Activated effector memory CD4-positive, alpha-beta T cell treated with anti-CD3 and anti-CD28 coated beads, Interleukin-2, amount 50 U/mL, for 16 hours (primary cell): Measurements from ENCODE around the gene GLYATL1B.
"Not testable (repeated sequence)": the region's sequence is repeated elsewhere in the genome, so short reads cannot be mapped to it uniquely, and the experiment has no call there.

Experiments
- DNase-seq: peaks from one replicate; pipeline ENCODE4 v3.0.0-alpha.2; 2020

Gene GLYATL1B

GRCh38 chr11:59086007-59086406 is at the start of gene GLYATL1B:
Gene GLYATL1B, plus strand, starts transcription at chr11:59086307. Its CDS starts 0 bp downstream, at chr11:59086307.
- DNase-seq: not testable (repeated sequence)

- not testable (repeated sequence) for DNase-seq
Measured at GRCh38 chr11:59036542-59036941, 49.6 kb upstream of the GLYATL1B start.

- DNase-seq: not testable (repeated sequence)
Measured at GRCh38 chr11:59037434-59037833, 48.7 kb upstream of the GLYATL1B start.

GRCh38 chr11:59040607-59041006 is 45.5 kb upstream of the GLYATL1B start:
- no peak for DNase-seq

GRCh38 chr11:59051383-59051782 is 34.7 kb upstream of the GLYATL1B start:
- DNase-seq: not testable (repeated sequence)

GRCh38 chr11:59052355-59052754 is 33.8 kb upstream of the GLYATL1B start:
- not testable (repeated sequence) for DNase-seq

GRCh38 chr11:59053387-59053786 is 32.7 kb upstream of the GLYATL1B start:
- DNase-seq: peak; percentile 93

GRCh38 chr11:59058120-59059033 is 27.7 kb upstream of the GLYATL1B start:
- DNase-seq: peak; percentile 92

- not testable (repeated sequence) for DNase-seq
Measured at GRCh38 chr11:59060096-59060495, 26.0 kb upstream of the GLYATL1B start.

GRCh38 chr11:59062602-59063529 is 23.2 kb upstream of the GLYATL1B start:
- no peak for DNase-seq

GRCh38 chr11:59063996-59064727 is 21.9 kb upstream of the GLYATL1B start:
- DNase-seq: not testable (repeated sequence)

GRCh38 chr11:59069087-59069486 is 17.0 kb upstream of the GLYATL1B start:
- DNase-seq: no peak

GRCh38 chr11:59076876-59077571 is 9.1 kb upstream of the GLYATL1B start:
- DNase-seq: no peak

GRCh38 chr11:59078435-59078834 is 7.7 kb upstream of the GLYATL1B start:
- no peak for DNase-seq

- no peak for DNase-seq
Measured at GRCh38 chr11:59079086-59079485, 7.0 kb upstream of the GLYATL1B start.

- DNase-seq: not testable (repeated sequence)
Measured at GRCh38 chr11:59080421-59080820, 5.7 kb upstream of the GLYATL1B start.

GRCh38 chr11:59081430-59082020 is 4.6 kb upstream of the GLYATL1B start:
- DNase-seq: not testable (repeated sequence)

- no peak for DNase-seq
Measured at GRCh38 chr11:59088162-59088561, 2.1 kb downstream of the GLYATL1B start.

- DNase-seq: not testable (repeated sequence)
Measured at GRCh38 chr11:59093576-59093975, 7.5 kb downstream of the GLYATL1B start.

- DNase-seq: not testable (repeated sequence)
Measured at GRCh38 chr11:59095225-59095624, 9.1 kb downstream of the GLYATL1B start.

GRCh38 chr11:59095972-59096575 is 10.0 kb downstream of the GLYATL1B start:
- not testable (repeated sequence) for DNase-seq
